Measurements from ENCODE around the gene SLC35F4.

- TF ChIP-seq, protein P1, sequence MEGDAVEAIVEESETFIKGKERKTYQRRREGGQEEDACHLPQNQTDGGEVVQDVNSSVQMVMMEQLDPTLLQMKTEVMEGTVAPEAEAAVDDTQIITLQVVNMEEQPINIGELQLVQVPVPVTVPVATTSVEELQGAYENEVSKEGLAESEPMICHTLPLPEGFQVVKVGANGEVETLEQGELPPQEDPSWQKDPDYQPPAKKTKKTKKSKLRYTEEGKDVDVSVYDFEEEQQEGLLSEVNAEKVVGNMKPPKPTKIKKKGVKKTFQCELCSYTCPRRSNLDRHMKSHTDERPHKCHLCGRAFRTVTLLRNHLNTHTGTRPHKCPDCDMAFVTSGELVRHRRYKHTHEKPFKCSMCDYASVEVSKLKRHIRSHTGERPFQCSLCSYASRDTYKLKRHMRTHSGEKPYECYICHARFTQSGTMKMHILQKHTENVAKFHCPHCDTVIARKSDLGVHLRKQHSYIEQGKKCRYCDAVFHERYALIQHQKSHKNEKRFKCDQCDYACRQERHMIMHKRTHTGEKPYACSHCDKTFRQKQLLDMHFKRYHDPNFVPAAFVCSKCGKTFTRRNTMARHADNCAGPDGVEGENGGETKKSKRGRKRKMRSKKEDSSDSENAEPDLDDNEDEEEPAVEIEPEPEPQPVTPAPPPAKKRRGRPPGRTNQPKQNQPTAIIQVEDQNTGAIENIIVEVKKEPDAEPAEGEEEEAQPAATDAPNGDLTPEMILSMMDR (IDR thresholded peaks at IDR 0.05; ENCODE audit: low read depth, low read length), result no peak
- no peak for TF ChIP-seq POLR2A (IDR thresholded peaks at IDR 0.05; ENCODE audit: extremely low read depth, insufficient read length)
- no peak for TF ChIP-seq MYC (IDR thresholded peaks at IDR 0.05; ENCODE audit: low read depth, low read length)
- TF ChIP-seq MAX (IDR thresholded peaks at IDR 0.05; ENCODE audit: low read depth, low read length), result no peak
Observed at GRCh38 chr14:57769863-57770523, 95.9 kb downstream of the SLC35F4 start.

Data from NB4 (cell line).